HG03354 (cell line): Measurements from ENCODE around the gene NPFFR1.

Experiments used
- ATAC-seq: cut with Tn5 transposase; IDR thresholded peaks from one replicate; pipeline ENCODE4 v1.9.1; 2021; ENCODE audit warnings: mild to moderate bottlenecking; ENCODE audit not compliant: unreplicated experiment, poor library complexity, severe bottlenecking

Gene NPFFR1

DNA sequence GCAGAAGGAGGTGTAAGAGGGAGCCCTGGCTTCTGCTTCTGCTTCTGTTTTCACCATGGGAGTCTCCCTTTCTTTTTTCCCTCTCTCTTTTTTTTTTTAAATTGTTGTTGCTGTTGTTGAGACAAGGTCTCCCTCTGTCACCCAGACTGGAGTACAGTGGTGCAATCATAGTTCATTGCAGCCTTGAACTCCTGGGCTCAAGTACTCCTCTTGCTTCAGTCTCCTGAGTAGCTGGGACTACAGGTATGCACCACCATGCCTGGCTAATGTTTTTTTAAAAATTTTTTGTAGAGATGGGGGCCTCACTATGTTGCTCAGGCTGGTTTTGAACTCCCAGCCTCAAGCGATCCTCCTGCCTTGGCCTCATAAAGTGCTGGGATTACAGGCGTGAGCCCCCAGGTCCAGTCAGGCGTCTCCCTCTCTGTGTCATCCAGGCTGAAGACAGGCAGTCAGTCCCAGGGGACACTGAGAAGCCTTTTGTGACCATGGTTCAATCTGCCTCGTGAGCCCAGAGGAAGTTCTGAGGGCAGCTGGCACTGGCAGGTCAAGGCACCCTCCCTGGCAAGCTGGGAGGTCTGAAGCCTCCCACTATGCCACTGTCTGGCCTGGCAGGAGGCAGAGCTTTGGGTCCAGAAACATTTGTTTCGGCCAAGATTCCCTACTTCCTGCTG lies 33.6 kb upstream of the NPFFR1 start:
- no peak for ATAC-seq

DNA sequence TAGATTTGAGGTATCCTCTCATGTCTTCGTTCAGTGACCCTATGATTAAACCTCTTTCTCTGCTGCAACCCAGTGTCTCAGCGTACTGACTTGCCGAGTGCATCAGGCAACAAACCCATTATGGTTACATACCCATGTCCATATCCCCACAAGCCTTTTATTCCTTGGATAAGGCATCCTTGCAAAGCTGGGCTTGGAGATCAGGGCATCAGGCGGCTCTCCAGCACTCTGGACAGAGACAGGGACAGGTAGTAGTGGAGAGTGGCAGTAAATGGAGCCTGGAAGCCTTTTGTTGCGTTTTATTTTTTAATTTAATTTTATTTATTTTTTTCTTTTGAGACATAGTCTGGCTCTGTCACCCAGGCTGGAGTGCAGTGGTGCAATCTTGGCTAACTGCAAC lies 32.0 kb upstream of the NPFFR1 start:
- no peak for ATAC-seq

DNA sequence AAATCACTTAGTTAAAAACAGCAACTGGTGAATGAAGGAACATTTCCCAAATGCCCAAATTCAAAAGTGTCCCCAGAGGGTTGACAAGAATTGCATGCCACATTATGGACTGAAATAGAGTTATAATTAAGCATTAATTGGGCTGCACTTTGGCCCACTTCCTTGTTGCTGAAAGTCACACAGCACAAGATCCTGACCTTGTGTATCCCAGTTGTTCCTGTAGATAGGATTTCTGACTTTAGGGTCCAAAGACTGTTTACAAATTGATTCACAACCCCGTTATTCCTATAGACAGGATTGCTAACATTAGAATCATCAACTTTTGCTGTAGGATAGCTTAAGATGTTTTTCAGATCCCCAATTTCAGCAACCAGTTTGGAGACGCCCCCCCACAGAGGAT lies 31.5 kb upstream of the NPFFR1 start:
- no peak for ATAC-seq

DNA sequence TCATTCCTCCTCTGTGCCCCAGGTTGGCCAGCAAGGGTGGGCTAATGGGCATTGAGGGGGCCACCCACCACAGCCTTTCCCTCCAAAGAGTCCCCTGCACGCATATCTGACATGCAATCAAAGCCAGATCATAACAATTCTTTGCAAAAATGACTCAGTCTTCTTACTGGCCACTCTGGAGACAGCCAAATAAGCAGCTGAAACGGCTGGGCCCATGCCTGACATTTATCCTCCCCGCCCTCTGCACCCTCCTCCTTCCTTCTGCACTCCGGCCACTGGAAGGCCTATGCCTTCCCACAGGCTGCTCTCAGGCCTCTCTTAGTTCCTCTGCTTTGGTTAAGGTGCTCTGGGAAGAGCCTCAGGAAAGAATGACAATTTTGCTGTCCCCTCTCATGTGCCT lies 29.2 kb upstream of the NPFFR1 start:
- ATAC-seq: no peak

DNA sequence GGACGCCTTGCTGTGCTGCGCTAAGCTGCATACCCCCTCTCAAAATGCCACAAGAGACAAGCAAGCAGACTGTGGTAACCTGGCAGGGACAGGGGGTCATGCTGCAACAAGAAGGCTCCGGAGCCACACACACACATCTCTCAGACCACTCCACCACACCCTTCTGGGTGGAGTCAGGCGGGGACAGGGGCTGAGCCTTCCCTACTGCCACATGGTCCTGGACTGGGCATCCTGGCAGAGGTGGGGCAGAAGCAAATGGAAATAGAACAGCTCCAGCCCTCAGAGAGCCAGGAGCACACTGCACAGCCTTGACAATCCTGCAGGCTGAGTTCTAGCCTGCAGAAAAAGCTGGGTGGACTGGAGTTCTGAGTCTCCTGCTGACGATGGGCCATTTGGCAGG lies 28.4 kb upstream of the NPFFR1 start:
- ATAC-seq: no peak

DNA sequence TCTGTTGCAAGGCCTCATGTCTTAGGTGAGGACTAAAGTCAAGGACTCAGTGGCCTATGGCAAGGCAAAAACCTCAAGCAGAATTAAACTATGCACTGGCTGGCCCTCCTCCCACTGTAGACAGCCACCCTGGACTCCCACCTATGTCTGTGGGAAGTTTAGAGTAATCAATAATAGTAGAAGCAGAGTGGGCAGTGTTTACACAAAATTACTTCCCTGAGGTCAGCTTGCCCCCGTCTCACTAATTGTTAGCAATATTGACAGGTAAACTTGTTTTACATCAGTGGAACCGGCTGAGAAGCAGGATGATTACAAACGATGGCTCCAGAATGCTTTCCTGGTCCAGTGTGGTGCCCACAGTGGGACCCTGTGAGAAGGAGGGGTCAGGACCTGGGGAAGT lies 27.9 kb upstream of the NPFFR1 start:
- no peak for ATAC-seq

DNA sequence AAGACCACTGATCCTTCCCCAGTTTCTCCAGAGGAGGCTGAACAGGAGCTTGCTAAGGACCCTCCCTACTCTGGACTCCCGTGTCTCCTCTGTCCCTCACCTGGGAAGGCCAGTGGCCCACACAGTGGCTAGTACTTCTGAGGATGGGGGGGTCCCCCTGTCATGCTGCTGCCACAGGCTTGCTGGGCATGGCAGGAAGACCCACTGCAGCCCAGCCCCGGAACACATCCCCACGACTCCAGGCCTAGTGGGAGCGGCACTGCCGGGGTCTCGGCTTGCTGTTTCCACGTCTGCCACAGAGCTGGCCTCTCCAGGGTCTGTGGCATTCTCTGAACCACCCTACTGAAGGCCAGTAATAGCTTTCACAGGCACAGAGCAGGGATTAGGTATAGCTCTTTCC lies 25.9 kb upstream of the NPFFR1 start:
- no peak for ATAC-seq

DNA sequence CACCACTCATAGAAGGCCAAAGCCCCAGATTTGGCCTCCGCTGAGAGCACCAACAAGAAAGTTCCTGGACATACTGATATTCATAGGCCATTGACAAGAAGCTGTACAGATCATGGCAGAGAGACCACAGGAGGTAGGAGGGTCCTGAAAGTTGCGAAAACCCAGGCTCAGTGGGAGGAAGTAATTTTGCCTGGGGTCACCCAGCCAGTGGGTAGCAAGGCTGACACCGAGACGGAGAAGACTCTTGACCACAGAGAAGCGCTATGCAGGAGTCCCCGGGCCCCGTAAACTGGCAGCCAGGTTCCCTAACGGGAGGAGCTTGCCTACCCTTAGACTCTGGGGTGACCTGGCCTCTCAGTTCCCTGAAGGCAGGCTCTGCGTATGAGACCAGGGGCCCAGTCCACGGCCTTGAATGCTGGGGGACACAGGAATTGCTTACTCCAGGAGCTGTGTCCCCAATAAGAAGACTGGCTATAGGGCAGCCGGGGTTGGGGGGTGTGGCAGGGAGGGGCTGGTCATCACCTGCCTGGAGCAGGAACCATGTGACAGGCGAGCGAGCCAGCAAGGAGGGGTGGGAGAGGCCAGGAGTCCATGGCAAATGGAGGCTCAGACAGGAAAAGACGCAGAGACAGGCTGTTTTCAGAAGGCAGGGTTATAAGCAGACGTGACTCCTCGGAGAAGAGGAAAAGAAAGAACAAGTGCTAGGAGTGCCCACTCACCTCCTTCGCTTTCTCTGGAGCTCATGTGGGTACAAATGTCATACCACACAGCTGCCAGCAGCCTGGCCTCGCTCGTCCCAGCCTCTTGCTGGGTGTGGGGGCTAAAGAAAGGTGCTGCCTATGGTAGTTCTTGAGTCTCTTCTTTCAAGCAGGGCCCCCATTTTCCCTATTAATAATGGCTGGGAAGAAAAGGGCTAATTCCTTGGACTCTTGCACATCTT lies 24.6 kb upstream of the NPFFR1 start:
- ATAC-seq: no peak

DNA sequence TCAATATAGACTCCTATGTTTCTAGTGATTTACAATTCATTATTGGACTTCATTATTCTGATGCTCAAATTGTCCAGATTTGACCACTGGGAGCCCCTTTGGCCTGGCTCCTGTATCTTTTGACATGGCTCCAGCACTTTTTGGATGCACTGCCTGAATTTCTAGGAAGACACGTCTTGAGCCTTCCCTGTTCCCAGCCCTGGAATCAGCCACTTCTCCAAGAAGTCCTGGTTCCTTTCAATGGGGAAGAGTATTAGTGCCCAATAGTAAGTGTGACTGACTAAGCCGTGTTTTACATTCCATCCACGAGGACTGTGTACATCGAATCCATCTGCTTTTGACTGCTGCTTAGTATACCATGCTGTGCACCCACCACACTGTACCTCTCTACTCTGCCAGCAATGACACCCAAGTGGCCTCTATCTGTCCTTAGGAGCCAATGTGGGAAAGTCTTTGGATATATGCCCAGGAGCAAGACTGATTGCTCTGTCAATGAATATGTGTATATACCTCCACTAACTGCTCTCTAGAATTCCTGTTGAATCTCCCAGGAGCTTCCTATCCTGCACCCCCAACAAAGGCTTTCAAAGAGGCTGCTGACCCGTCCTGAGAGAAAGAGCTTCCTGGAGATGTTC lies 23.2 kb upstream of the NPFFR1 start:
- no peak for ATAC-seq

DNA sequence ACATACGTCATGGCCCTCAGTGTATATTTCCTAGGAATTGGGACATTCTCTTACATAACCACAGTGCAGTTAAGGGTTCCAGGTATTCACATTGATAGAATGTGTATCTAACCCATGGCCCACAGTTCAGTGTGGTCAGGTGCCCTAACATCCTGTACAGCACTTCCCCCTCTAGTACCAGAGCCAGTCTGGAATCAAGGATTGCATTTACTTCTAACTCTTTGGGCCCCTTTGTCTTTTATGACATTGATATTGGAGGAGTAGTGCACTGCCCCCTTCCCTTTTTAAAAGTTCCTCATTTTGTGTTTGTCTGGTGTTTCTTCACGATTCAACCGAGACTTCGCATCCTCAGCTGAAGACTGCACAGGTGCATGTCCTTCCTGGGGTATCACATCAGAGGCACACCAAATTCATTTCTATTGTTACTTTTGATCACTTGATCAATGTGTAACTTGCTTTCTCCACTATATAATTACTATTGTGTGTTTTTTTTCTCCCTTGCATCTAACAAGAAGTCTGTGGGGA lies 22.4 kb upstream of the NPFFR1 start:
- no peak for ATAC-seq

DNA sequence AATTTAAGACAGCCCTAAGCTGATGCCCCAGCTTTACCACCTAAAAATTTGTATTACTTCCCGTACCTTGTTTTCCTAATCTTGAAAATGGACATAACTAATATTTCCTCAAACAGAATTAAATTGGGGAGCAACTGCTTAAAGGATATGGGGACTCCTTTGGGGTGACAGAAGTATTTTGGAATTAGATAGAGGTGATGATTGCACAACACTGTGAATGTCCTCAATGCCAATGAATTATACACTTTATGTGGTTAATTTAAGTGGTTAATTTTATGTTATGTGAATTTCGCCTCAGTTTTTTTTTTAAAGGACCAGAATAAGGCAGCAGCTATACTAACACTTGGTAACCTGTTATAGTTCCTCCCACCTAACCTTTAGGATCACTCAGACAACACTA lies 19.9 kb upstream of the NPFFR1 start:
- ATAC-seq: no peak

DNA sequence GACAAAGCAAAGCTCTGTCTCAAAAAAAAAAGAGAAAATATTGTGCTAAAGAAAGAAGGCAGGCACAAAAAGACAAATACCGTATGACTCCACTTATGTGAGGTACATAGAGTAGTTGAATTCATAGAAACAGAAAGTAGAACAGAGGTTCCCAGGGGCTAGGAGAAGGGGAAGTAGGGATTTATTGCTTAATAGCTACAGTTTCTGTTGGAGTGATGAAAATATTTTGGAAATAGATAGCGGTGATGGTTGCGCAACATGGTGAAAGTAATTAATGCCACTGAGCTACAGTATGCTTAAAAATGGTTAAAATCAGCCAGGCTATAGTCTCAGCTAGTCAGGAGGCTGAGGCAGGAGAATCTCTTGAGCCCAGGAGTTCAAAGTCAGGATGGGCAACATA lies 18.5 kb upstream of the NPFFR1 start:
- no peak for ATAC-seq

DNA sequence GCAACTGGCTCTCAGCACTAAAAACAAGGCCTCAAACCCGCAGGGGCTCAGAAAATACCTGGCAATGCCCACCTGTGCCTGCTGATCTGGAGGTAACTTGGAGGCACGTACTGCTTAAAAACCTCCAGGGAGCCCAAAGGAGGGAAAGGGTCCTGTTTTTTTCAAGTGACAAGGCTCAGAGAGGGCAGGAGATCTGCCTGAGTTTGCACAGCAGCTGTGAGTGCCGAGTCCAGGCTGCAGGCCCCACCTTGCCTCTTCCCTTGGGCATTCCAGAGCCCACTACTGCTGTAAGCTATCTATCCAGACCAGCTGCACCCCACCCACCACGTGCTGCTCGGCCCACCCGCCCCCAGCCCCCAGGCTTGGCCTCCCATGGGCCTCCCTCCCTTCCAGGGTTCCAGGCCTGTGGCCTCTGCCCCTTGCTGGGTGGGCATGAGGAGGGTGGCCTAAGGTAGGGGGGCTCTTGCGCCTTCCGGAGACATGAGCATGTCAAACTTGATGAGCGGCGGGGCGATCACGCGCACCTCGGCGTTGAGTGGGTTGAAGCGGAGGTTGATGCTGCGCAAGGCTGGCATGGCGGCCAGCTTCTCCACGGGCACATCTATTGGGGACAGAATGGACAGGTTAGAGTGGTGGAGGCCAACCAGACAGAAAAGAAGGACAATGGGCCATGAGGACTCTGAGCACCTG lies 17.2 kb upstream of the NPFFR1 start:
- ATAC-seq: no peak

DNA sequence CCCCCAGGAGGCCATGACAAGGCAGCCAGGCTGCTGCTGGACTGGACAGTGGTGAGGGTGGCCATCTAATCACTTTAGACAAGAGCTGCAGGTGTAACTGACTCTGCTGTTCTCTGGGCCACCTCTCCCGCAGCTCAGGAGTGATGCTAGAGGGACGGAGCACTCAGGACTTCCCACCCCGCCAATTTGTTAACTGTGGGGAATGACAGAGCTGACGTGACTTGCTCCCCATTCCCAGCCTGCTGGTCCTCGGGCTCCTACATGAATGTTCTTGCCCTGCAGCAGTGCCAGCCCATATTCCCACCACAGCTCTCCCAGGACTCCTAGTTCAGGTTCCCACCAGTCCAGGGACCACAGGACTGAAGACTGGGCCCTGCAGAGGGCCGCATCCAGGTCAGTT lies 16.7 kb upstream of the NPFFR1 start:
- ATAC-seq: no peak

DNA sequence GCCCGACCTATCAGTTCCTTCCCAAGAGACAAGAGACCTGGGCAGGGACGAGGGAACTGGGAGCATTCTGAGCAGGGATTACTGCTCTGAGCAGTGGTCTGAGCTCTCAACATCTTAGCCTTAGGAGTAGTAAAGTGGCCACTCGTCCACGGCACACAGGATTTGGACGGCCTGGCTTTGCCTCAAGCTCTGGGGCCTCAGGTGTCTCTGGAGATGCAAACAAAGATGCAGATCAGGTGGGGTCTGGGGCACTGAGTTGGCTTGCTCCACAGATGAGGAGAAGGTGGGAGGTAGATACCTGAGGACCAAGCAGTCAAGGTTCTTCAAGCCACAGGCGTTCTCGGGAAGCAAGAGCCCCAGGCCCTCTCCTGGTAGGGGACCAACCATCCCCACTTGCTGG lies 16.1 kb upstream of the NPFFR1 start:
- ATAC-seq: no peak

DNA sequence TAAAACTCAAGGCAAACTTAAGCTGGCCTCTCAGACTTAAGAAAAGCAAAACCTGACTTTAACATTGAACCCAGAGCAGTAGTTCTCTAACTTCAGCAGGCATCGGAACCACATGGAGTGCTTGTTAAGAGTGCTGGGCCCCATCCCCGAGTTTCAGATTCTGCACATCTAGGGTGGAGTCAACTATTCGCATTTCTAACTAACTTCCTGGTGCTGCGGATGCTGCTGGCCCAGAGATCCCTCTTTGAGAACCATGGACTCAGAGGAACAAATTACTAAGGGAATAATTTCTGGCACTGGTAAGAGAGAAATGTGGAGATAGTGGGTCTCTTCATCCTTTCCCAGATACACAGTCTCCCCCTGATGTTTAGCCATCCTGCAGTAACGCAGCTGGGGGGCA lies 14.6 kb upstream of the NPFFR1 start:
- no peak for ATAC-seq

DNA sequence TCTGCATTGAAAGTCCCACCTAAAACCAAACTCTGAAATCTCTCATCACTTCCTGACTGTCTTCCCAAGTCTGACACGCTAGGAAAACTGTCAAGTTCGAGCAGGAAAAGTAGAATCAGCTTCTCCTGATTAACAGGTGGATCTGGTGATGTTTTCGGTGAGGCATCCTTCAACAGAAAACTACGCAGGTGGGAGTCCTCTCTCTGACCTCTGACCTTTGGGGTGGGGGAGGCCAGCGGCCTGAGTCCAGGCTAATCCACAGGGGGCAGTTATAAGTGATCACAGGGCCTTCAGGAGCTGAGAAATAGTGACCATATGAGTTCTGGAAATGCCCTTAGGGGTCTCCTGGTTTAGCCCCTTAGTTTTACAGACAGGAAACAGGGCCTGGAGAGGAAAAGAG lies 13.4 kb upstream of the NPFFR1 start:
- no peak for ATAC-seq

DNA sequence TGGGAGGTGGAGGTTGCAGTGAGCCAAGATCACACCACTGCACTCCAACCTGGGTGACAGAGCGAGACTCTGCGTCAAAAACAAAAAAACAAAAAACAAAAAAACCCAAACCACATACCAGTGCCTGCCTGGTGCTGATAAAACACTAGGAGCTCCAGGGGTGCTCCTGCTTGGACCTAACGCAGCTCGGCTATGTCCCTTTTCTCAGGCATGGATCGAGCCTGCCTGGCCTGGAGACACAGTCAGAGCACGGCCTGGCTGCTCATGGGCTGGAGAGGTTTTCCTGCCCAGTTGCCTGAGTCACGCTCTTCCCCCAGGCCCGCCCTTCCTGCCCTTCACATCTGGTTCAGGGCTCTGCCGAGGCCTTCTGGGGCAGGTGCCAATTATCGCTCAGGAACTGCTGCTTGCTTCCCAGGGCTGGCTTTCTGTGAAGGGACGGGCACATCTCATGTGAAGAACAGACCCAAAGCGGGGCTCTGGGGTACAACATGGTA lies 12.6 kb upstream of the NPFFR1 start:
- no peak for ATAC-seq

DNA sequence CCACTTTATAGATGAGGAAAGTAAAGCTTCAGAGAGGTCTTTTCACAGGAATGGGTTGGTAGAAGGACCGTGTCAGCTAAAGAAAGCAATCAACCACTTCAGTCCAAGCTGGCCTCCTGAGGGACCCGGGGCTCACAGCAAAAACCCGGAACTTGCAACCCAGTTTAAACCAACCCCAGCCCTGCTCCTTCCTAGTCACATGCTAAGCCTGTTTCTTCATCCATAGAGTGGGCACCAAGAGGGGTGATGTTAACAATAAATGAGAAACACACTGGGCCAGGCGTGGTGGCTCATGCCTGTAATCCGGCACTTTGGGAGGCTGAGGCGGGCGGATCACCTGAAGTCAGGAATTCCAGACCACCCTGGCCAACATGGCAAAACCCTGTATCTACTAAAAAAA lies 12.1 kb upstream of the NPFFR1 start:
- no peak for ATAC-seq

DNA sequence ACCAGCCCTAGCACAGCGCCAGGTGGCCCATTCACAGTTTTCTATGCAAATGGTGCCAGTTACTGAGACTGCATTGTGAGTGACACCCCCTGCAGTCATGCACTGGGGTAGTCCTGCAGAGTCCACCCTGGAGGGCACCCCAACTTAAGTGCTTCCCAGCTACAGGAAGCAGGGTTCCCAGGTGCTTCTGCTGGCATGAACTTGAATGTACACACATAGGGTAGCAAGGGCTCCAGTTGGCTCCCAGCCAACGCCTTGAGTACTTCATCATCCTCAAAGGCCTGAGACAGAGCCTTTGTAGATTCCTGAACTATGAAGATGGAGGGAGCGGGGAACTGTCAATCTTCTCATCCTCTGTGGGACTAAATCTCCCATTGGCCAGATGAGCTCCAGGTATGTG lies 11.5 kb upstream of the NPFFR1 start:
- no peak for ATAC-seq
